ENCODE results near the gene RXFP3.
"Not testable (repeated sequence)": the region's sequence is repeated elsewhere in the genome, so short reads cannot be mapped to it uniquely, and the experiment has no call there.

RXFP3 gene

GRCh38 chr5:33941090-33941489 lies 4.9 kb downstream of the RXFP3 start:
- TF ChIP-seq CTCF (IDR thresholded peaks at IDR 0.05; ENCODE audit: insufficient read depth, low read depth, low read length, missing control alignments), result no peak
- no peak overlapping the region for H3K4me3 ChIP-seq (ENCODE audit: low read length)
- DNase-seq (ENCODE audit: low read depth), result no peak

GRCh38 chr5:33944543-33945132 lies 8.5 kb downstream of the RXFP3 start:
- no peak for DNase-seq (ENCODE audit: low read depth)
- H3K4me3 ChIP-seq (ENCODE audit: low read length), result no peak overlapping the region
- TF ChIP-seq CTCF (IDR thresholded peaks at IDR 0.05; ENCODE audit: insufficient read depth, low read depth, low read length, missing control alignments), result no peak

- H3K4me3 ChIP-seq (ENCODE audit: low read length), result not testable (repeated sequence)
These were observed 16.0 kb downstream of the RXFP3 start for GRCh38 chr5:33952175-33952574.

GRCh38 chr5:33957577-33958150 lies 21.5 kb downstream of the RXFP3 start:
- TF ChIP-seq CTCF (IDR thresholded peaks at IDR 0.05; ENCODE audit: insufficient read depth, low read depth, low read length, missing control alignments), result no peak
- no peak for DNase-seq (ENCODE audit: low read depth)
- no peak overlapping the region for H3K4me3 ChIP-seq (ENCODE audit: low read length)

More at GRCh38 chr5:33952175-33952574, 16.0 kb downstream of the RXFP3 start:
- DNase-seq (ENCODE audit: low read depth), result not testable (repeated sequence)

- TF ChIP-seq CTCF (IDR thresholded peaks at IDR 0.05; ENCODE audit: insufficient read depth, low read depth, low read length, missing control alignments), result no peak
These were observed 22.0 kb downstream of the RXFP3 start for GRCh38 chr5:33958176-33958575.

GRCh38 chr5:33964132-33964700 lies 28.0 kb downstream of the RXFP3 start:
- no peak for TF ChIP-seq CTCF (IDR thresholded peaks at IDR 0.05; ENCODE audit: insufficient read depth, low read depth, low read length, missing control alignments)
- no peak overlapping the region for H3K4me3 ChIP-seq (ENCODE audit: low read length)
- no peak for DNase-seq (ENCODE audit: low read depth)

More at GRCh38 chr5:33958176-33958575, 22.0 kb downstream of the RXFP3 start:
- no peak for DNase-seq (ENCODE audit: low read depth)
- H3K4me3 ChIP-seq (ENCODE audit: low read length), result no peak overlapping the region

DNA sequence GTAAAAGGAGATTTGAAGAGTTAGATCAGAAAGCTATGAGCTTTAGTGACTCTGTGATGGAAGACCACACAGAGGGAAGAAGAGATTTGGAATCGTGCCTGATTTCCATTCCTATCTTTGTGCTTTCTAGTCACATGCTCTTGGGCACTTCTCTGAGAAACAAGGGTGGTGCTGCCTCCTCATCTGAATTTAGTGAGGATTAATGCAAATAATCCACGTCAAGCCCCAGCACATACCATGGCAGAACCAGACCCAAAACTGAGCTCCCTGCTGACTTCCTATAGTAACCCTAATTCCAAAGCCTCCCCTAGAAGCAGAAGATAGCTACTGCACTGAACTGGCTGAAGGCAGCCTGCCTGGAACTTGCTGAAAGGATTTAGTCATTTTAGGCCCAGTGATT lies 30.6 kb downstream of the RXFP3 start:
- TF ChIP-seq CTCF (IDR thresholded peaks at IDR 0.05; ENCODE audit: insufficient read depth, low read depth, low read length, missing control alignments), result no peak
- no peak for DNase-seq (ENCODE audit: low read depth)
- H3K4me3 ChIP-seq (ENCODE audit: low read length), result no peak overlapping the region

Measured in epithelial cell of esophagus (primary cell).